Epidermal melanocyte (primary cell): Measurements from ENCODE around the gene SLC35F2.

Source experiments
- DNase-seq: peaks from one replicate; pipeline ENCODE4 v3.0.0; 2011; ENCODE audit warnings: low spot score; ENCODE audit not compliant: insufficient read length

The SLC35F2 gene

GRCh38 chr11:107741044-107741823 lies 117.4 kb downstream of the SLC35F2 start:
- DNase-seq: no peak
